ENCODE measurements around the gene SLC9A9.

SLC9A9 gene

DNA sequence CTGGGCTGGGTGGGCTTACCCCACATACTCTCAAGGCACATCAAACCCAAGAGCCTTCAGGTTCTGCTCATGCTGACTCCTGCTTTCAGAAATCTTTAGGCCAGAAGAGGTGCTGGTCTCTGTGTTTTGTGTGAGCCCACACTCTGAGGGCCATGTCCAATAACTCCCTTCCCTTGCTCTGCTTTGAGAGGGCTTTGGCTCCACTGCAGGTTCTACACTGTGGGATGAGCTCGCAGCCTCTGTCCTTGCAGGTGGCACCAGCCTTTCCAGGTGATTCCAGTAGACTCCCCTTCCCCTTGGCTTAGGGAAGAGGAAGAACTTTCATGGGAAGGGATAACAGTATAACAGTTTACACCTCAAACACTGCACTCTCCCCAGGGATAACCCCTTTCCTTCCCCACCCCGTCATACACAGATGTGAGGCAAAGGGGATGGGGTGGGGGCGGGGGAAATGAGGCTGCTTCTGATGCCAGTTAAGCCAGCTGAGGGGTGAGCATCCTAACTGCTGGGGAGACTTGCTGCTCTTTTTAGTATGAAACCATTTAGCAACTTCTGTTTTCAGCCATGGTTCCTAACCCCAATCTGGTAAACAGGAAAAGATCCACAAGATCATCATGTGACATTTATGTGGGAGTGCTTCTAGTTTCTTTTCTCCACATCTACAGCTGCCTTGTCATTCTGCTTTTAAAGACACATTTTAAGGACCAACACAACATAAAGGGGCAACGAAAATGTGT, 262.4 kb downstream of the SLC9A9 start:
- no peak for DNase-seq

- DNase-seq = no peak
Observed at GRCh38 chr3:143584474-143584873, 263.8 kb downstream of the SLC9A9 start.

DNA sequence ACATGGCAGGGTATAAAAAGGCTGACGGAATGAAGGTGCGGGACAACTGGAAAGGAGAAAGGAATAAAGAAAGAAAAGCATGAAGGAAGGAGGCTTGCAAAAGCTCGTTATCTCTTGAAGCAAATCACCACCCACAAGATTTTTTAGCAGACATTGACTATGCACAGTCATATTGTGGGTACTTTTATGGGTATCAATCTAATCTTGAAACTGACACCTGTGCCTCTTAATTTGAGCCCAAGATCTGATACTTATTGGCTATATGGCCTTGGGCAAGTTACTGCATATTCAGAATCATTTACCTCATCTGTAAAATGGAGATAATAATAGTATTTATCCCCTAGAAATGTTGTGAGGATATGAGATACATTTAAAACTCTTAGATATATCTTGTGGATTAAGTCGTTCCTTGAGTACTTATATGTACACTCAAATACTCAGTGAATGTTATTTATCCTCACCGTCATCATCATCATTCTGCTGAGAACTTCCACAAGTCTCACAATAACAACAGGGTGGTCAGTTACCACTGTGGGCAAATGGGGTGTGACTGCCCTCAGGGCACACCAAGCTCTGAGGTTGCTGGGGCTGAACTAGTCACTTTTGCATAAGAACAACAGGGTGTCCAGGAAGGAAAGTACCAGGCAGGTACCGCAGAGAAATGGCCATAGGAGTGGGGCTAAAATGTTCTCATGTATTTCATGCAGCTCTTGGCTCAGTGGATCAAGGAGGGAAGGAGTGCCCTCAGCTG, 266.1 kb downstream of the SLC9A9 start:
- DNase-seq = no peak

GRCh38 chr3:143578810-143579435, 269.3 kb downstream of the SLC9A9 start:
- DNase-seq = no peak

- no peak for DNase-seq
Observed at GRCh38 chr3:143576568-143577270, 271.5 kb downstream of the SLC9A9 start.

- no peak for DNase-seq
Observed at GRCh38 chr3:143574933-143575332, 273.3 kb downstream of the SLC9A9 start.

DNA sequence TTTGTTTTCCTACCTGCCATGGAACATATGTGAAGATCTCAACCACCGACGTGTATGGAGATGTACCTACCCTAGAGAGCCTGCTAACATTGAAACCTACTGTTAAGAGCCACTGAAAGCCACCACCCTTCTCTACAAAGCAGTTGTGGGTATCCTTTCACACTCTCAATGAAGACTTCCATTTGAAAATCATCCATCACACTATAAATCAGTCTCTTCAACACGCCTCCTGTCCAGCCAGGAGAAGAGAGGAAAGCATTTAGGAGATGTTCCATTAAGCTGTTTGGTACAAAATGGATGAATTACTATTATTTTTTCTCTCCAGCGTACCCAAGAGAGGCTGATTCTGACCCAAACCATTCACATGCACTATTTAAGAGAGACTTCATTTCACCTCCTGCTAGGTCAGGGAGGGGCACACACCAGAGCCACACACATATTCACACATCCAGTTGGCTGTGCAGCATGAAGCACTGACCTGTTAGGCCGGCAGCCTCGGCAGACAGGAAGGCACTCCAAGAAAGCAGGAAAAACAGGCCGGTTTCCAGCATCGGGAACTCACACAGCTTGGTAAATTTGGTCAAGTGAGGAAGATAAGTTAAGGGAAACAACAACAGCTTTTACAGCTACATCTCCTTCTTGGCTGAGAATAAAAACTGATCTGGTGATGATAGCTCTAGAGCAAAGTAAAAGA, 274.5 kb downstream of the SLC9A9 start:
- DNase-seq = no peak

DNA sequence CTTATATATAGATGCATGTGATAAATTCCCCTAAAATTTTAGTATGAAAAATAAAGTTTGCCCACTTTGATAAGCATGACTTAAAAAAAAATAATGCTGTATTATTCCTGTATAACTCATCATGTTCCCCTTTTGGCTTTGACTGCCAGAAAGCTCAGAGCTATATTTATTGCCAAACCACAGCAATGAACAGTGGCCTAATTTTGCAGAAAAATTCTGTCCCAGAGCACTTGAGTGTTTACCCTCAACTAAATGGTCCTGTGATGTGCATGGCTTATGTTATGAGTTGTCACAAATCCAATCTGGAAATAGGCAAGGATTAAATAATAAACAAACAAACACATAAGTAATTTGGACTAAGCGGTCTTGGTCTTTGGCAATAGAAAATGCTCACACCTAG, 276.7 kb downstream of the SLC9A9 start:
- no peak for DNase-seq

DNA sequence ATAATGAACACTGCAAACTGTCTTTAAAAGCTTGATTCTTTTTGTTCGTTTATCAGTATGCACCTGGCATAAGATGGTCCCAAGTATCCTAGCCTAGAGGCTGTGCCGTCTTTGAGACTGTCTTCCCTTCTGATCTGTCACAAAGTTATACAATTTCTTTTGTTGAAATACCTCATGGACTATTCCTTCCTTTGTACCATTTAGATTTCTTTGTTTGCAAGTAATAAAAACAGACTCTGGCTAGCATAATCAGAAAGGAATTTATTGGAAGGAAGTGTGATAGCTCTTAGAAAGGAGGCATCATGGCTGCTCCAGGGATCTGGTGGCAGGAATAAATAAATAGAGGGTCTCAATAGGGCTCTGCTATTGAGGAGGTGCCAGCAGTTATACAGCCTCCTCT, 280.4 kb downstream of the SLC9A9 start:
- DNase-seq = no peak

GRCh38 chr3:143565951-143566350, 282.3 kb downstream of the SLC9A9 start:
- no peak for DNase-seq

- no peak for DNase-seq
Observed at GRCh38 chr3:143563786-143564185, 284.5 kb downstream of the SLC9A9 start.

- no peak for DNase-seq
Observed at GRCh38 chr3:143562789-143563188, 285.5 kb downstream of the SLC9A9 start.

GRCh38 chr3:143559296-143559695, 289.0 kb downstream of the SLC9A9 start:
- DNase-seq = no peak

GRCh38 chr3:143552851-143553250, 295.4 kb downstream of the SLC9A9 start:
- no peak for DNase-seq

- DNase-seq = no peak
Observed at GRCh38 chr3:143551761-143552160, 296.5 kb downstream of the SLC9A9 start.

- no peak for DNase-seq
Observed at GRCh38 chr3:143548861-143549497, 299.3 kb downstream of the SLC9A9 start.

GRCh38 chr3:143548393-143548792, 299.9 kb downstream of the SLC9A9 start:
- no peak for DNase-seq

- DNase-seq = no peak
Observed at GRCh38 chr3:143538577-143538981, 309.7 kb downstream of the SLC9A9 start.

- DNase-seq = no peak
Observed at GRCh38 chr3:143538061-143538460, 310.2 kb downstream of the SLC9A9 start.

DNA sequence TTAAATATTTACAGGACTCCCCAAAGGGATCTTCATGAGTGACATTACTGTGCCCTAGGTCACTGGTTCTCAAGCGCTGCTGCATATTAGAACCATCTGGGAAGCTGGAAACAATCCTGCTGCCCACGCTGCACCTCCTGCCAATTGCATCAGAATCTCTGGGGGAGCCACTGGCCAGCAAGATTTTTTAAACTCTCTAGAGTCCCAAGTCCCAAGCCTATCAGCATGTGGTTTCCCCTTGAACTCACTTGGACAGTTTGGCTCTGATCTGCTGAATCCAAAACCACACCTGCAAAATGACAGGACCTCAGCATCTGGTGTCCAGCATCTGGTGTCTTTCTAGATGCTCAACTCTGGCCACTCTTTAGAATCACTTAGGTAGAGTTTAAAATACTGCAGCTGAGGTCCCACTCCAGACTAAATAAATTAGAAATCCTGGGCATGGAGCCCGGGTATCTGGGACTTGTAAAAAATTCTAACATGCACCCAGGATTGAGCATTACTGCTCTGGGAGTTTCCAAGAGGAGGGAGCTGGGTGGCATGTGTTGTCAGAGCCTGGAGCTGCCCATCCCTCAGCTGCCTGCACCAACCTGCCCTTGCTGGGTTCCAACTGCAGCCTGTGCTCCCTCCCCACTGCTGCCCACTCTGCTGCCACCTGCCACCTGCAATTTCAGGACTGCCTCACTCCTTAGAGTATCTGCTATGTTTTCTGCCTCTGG, 311.3 kb downstream of the SLC9A9 start:
- DNase-seq = no peak

DNA sequence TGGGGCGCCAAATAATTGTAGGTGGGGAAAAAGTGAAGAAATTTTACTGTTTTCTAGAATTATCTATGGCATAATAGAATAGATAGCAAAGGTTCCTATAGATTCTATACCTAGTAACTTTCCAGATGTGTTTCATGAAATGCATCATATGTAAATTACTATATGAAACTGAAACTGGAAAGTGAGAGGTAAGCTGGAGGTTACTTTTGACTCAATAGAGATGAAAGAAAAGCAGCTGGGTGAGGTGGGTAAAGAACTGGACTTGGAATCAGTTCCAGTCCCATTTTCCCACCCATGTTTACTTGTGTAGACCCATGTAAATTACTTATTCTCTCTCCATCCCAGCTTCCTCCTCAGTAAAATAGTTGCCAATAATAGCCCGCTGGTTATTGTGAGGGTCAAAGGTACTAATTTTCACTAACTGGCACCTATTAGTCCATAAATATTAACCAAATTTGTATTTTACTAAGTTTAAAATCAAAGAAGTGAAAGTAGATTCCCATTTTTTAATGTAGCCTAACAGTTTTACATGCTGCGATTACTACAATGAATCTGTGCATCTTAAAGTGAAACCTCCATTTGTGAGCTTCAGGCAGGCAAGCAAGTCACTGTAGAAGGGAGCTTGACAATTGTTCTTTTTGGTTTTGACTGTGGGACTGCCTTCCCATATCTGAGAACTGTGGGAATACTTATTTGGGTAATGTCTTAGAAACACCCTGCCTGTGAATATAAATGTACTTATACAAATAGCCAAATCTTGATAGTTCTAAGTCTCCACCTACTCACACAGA, 312.1 kb downstream of the SLC9A9 start:
- no peak for DNase-seq

Measured in CD4-positive, alpha-beta T cell treated with Interleukin-6 for 4 hours (primary cell).